Fibroblast of the conjunctiva (primary cell): Measurements from ENCODE around the gene COMMD4.
"Not testable (repeated sequence)": the region's sequence is repeated elsewhere in the genome, so short reads cannot be mapped to it uniquely, and the experiment has no call there.

Experiments used
- DNase-seq: peaks from one replicate; pipeline ENCODE4 v3.0.0-alpha.2; 2010; ENCODE audit warnings: low read depth

The COMMD4 gene

GRCh38 chr15:75332093-75332492, 3.8 kb upstream of the COMMD4 start:
- not testable (repeated sequence) for DNase-seq

- DNase-seq: not testable (repeated sequence)
Measured at GRCh38 chr15:75333654-75334419, 2.0 kb upstream of the COMMD4 start.

- DNase-seq: no peak
Measured at GRCh38 chr15:75335313-75335704, 554 bp upstream of the COMMD4 start.

GRCh38 chr15:75338661-75339240, 2.9 kb downstream of the COMMD4 start:
- DNase-seq: no peak

GRCh38 chr15:75339531-75340240, 3.8 kb downstream of the COMMD4 start:
- DNase-seq: no peak

GRCh38 chr15:75342221-75342620, 6.4 kb downstream of the COMMD4 start:
- no peak for DNase-seq

GRCh38 chr15:75343953-75344352, 8.1 kb downstream of the COMMD4 start:
- not testable (repeated sequence) for DNase-seq

- no peak for DNase-seq
Measured at GRCh38 chr15:75346796-75347221, 10.9 kb downstream of the COMMD4 start, which contains the start of gene NEIL1. TSS of gene NEIL1 (plus strand) at chr15:75347039. CDS start at chr15:75348906, 1,867 bp downstream.

GRCh38 chr15:75347222-75348033, 11.6 kb downstream of the COMMD4 start:
- DNase-seq: no peak

GRCh38 chr15:75348034-75348561, 12.2 kb downstream of the COMMD4 start:
- no peak for DNase-seq

- no peak for DNase-seq
Measured at GRCh38 chr15:75348562-75349350, 12.9 kb downstream of the COMMD4 start.

GRCh38 chr15:75349351-75349669, 13.4 kb downstream of the COMMD4 start:
- DNase-seq: not testable (repeated sequence)

GRCh38 chr15:75349851-75350588, 14.2 kb downstream of the COMMD4 start:
- no peak for DNase-seq

- no peak for DNase-seq
Measured at GRCh38 chr15:75350601-75351361, 14.9 kb downstream of the COMMD4 start.

- no peak for DNase-seq
Measured at GRCh38 chr15:75352186-75353080, 16.6 kb downstream of the COMMD4 start.

- DNase-seq: no peak
Measured at GRCh38 chr15:75353604-75354003, 17.7 kb downstream of the COMMD4 start.

GRCh38 chr15:75354454-75354853, 18.6 kb downstream of the COMMD4 start:
- DNase-seq: no peak

- DNase-seq: no peak
Measured at GRCh38 chr15:75355369-75355768, 19.5 kb downstream of the COMMD4 start.

GRCh38 chr15:75356006-75356405, 20.1 kb downstream of the COMMD4 start:
- no peak for DNase-seq
